ENCODE measurements around the gene HSPA14.
"Not testable (repeated sequence)": the region's sequence is repeated elsewhere in the genome, so short reads cannot be mapped to it uniquely, and the experiment has no call there.

Gene HSPA14

DNA sequence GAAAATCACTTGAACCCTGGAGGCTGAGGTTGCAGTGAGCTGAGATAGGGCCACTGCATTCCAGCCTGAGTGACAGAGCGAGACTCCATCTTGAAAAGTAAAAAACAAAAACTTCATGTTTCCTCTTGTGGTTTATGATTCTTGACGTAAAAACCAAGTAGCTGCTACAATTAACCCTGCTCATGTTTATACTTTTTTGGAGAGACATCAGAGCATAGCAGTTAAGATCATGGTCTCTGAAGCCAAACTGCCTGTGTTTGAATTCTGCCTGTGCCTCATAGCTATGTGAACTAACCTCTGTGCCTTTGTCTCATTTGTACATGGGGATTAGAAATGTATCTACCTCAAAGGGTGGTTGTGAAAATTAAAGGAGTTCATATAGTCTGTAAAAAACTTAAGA lies 67.8 kb downstream of the HSPA14 start:
- no peaks in the 10 kb centered on the region for H3K27me3 ChIP-seq (replicated peaks in 2 of 5; ENCODE audit: control insufficient read depth in 4 of 5, insufficient read depth in 5 of 5, low read length in 4 of 5)
- ChIA-PET POLR2A (no interaction called here), CTCF (interaction anchor here (0.5 to 2.0 kb wide), 6 partner anchors 9 to 609 kb away, joined by 3 to 8 read pairs (median 6); no protein-coding TSS in a partner anchor)
- H3K4me3 ChIP-seq (ENCODE audit: control insufficient read depth in 1 of 7, extremely low read depth in 1 of 7, insufficient read depth in 4 of 7, low read depth in 2 of 7, low read length in 6 of 7), result no peak overlapping the region
- H3K36me3 ChIP-seq (ENCODE audit: control insufficient read depth in 4 of 4, insufficient read depth in 4 of 4, low read length in 3 of 4), result peaks cover 34 to 70% (median 50%) of the 10 kb centered on the region in 4 experiments
- DNase-seq, result no peak
- H3K4me1 ChIP-seq (ENCODE audit: control extremely low read depth in 1 of 4, control insufficient read depth in 4 of 4, insufficient read depth in 4 of 4, low read length in 3 of 4), result peaks cover 0 to 2% (median under 1%) of the 10 kb centered on the region in 4 experiments
- no peak overlapping the region for H3K27ac ChIP-seq (ENCODE audit: insufficient read depth in 1 of 2, low read depth in 1 of 2, low read length in 2 of 2, poor library complexity in 1 of 2, severe bottlenecking in 2 of 2)
- peaks cover 0 to 14% (median 5%) of the 10 kb centered on the region in 5 experiments for H3K9me3 ChIP-seq (ENCODE audit: control extremely low read depth in 1 of 5, control insufficient read depth in 4 of 5, insufficient read depth in 2 of 5, low read depth in 1 of 5, low read length in 4 of 5)
- whole genome bisulfite sequencing (ENCODE audit: insufficient coverage), result 33% methylated on average over 1 of the region's 2 CpGs

DNA sequence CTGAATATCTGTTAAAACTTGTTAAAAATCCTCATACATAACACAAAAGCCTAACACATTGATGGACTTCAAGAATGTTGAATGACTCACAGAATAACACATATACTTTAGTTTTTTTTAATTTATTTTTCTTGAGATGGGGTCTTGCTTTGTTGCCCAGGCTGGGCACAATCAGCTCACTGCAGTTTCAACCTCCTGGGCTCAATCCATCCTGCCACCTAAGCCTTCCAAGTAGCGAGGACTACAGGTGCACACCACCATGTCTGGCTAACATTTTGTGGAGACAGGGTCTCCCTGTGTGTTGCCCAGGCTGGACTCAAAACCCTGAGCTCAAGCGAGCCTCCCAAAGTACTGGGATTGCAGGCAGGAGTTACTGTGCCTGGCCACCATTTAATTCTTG lies 68.7 kb downstream of the HSPA14 start:
- no peak for DNase-seq
- POLR2A ChIA-PET, result no interaction called here
- 93% methylated on average over 2 of the region's 2 CpGs for WGBS (ENCODE audit: insufficient coverage)

DNA sequence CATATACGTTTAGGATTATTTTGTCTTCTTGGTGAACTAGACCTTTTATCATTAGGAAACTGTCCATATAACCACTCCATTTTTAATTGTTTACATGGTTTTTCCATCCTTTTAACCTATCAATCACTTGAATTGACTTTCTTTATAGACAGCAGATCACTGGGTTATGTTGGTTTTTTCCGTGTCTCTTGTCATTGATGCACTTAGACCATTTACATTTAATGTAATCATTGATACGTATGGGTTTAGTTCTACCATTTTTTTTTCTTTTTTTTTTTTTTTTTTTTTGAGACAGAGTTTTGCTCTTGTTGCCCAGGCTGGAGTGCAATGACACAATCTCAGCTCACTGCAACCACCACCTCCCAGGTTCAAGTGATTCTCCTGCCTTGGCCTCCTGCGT lies 69.5 kb downstream of the HSPA14 start:
- H3K4me3 ChIP-seq (ENCODE audit: control insufficient read depth in 1 of 7, extremely low read depth in 1 of 7, insufficient read depth in 4 of 7, low read depth in 2 of 7, low read length in 6 of 7); H3K27ac ChIP-seq (ENCODE audit: insufficient read depth in 1 of 2, low read depth in 1 of 2, low read length in 2 of 2, poor library complexity in 1 of 2, severe bottlenecking in 2 of 2); POLR2A ChIA-PET; H3K4me1 ChIP-seq (ENCODE audit: control extremely low read depth in 1 of 4, control insufficient read depth in 4 of 4, insufficient read depth in 4 of 4, low read length in 3 of 4); H3K27me3 ChIP-seq (replicated peaks in 2 of 5; ENCODE audit: control insufficient read depth in 4 of 5, insufficient read depth in 5 of 5, low read length in 4 of 5): not testable (repeated sequence)
- peak in 2 of 3 donors; percentile 26 to 54 for DNase-seq
- Histone ChIP-seq H3K36me3 (ENCODE audit: control insufficient read depth in 4 of 4, insufficient read depth in 4 of 4, low read length in 3 of 4) (peaks cover 34 to 78% (median 57%) of the 10 kb centered on the region in 4 experiments), H3K9me3 (ENCODE audit: control extremely low read depth in 1 of 5, control insufficient read depth in 4 of 5, insufficient read depth in 2 of 5, low read depth in 1 of 5, low read length in 4 of 5) (peaks cover 0 to 14% (median 5%) of the 10 kb centered on the region in 5 experiments)
- CTCF ChIA-PET, result interaction anchor here (1.1 to 1.6 kb wide), 2 partner anchors 29 to 198 kb away, joined by 3 read pairs; partner anchors contain the start of gene SUV39H2
- WGBS (ENCODE audit: insufficient coverage), result no CpG with 5 or more reads among the region's 4 CpGs

More for the DNA sequence above, 68.7 kb downstream of the HSPA14 start:
- no peak overlapping the region for H3K4me3 ChIP-seq (ENCODE audit: control insufficient read depth in 1 of 7, extremely low read depth in 1 of 7, insufficient read depth in 4 of 7, low read depth in 2 of 7, low read length in 6 of 7)
- no peak overlapping the region for H3K27ac ChIP-seq (ENCODE audit: insufficient read depth in 1 of 2, low read depth in 1 of 2, low read length in 2 of 2, poor library complexity in 1 of 2, severe bottlenecking in 2 of 2)
- H3K27me3 ChIP-seq (replicated peaks in 2 of 5; ENCODE audit: control insufficient read depth in 4 of 5, insufficient read depth in 5 of 5, low read length in 4 of 5), result no peaks in the 10 kb centered on the region
- H3K36me3 ChIP-seq (ENCODE audit: control insufficient read depth in 4 of 4, insufficient read depth in 4 of 4, low read length in 3 of 4), result peaks cover 34 to 73% (median 52%) of the 10 kb centered on the region in 4 experiments
- peaks cover 0 to 14% (median 5%) of the 10 kb centered on the region in 5 experiments for H3K9me3 ChIP-seq (ENCODE audit: control extremely low read depth in 1 of 5, control insufficient read depth in 4 of 5, insufficient read depth in 2 of 5, low read depth in 1 of 5, low read length in 4 of 5)
- H3K4me1 ChIP-seq (ENCODE audit: control extremely low read depth in 1 of 4, control insufficient read depth in 4 of 4, insufficient read depth in 4 of 4, low read length in 3 of 4), result peaks cover 0 to 2% (median under 1%) of the 10 kb centered on the region in 4 experiments
- CTCF ChIA-PET, result interaction anchor here (1.1 to 2.0 kb wide), 3 partner anchors 17 to 198 kb away, joined by 3 to 8 read pairs (median 3); partner anchors contain the start of gene SUV39H2

DNA sequence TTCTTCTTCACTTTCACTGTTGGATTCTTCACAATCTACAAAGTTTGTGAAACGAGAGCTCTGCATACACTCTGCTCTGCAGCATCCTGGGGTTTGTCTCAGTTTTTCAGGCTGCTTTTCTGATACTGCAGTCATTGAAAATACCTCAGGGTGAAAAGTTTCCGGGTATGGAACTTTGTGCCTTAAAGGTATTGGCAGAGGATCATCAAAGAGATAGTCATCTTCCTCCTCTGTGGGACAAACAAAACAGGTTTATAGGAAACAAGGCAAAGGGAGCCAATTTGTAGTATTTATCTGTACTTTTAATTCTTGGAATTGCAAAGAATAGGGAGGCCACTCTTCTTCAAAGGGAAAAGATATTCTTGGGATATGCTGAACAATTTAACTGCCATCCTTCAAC lies 71.0 kb downstream of the HSPA14 start:
- CTCF ChIA-PET, result interaction anchor here (0.6 to 1.6 kb wide), 3 partner anchors 15 to 279 kb away, joined by 3 read pairs; no protein-coding TSS in a partner anchor
- WGBS (ENCODE audit: insufficient coverage), result 100% methylated on average over 2 of the region's 2 CpGs
- Histone ChIP-seq H3K4me3 (ENCODE audit: control insufficient read depth in 1 of 7, extremely low read depth in 1 of 7, insufficient read depth in 4 of 7, low read depth in 2 of 7, low read length in 6 of 7) (no peak overlapping the region), H3K27me3 (replicated peaks in 2 of 5; ENCODE audit: control insufficient read depth in 4 of 5, insufficient read depth in 5 of 5, low read length in 4 of 5) (no peaks in the 10 kb centered on the region), H3K27ac (ENCODE audit: insufficient read depth in 1 of 2, low read depth in 1 of 2, low read length in 2 of 2, poor library complexity in 1 of 2, severe bottlenecking in 2 of 2) (no peak overlapping the region), H3K4me1 (ENCODE audit: control extremely low read depth in 1 of 4, control insufficient read depth in 4 of 4, insufficient read depth in 4 of 4, low read length in 3 of 4) (peaks cover 0 to 2% (median under 1%) of the 10 kb centered on the region in 4 experiments), H3K9me3 (ENCODE audit: control extremely low read depth in 1 of 5, control insufficient read depth in 4 of 5, insufficient read depth in 2 of 5, low read depth in 1 of 5, low read length in 4 of 5) (peaks cover 3 to 14% (median 5%) of the 10 kb centered on the region in 5 experiments), H3K36me3 (ENCODE audit: control insufficient read depth in 4 of 4, insufficient read depth in 4 of 4, low read length in 3 of 4) (peaks cover 39 to 83% (median 63%) of the 10 kb centered on the region in 4 experiments)
- POLR2A ChIA-PET, result no interaction called here
- no peak for DNase-seq

DNA sequence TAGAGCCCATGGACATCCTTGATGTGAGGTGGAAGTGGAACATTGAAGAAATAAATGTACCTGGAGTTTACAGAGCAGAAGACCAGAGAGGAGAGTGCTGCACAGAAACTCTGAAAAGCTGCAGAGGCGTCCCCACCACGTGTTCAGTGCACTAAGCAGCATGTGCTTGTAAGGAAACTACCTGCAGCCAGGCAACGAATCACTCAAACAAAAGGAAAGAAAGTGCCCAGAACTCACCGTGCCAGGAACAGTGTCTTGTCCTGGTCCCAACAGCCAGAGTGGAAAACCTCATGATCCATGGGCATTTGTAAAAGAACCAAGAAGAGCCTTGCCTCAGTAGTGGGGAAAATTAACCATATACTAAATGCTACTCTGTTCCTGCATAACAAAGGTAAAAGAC lies 72.8 kb downstream of the HSPA14 start:
- Histone ChIP-seq H3K27ac (ENCODE audit: insufficient read depth in 1 of 2, low read depth in 1 of 2, low read length in 2 of 2, poor library complexity in 1 of 2, severe bottlenecking in 2 of 2) (no peak overlapping the region), H3K9me3 (ENCODE audit: control extremely low read depth in 1 of 5, control insufficient read depth in 4 of 5, insufficient read depth in 2 of 5, low read depth in 1 of 5, low read length in 4 of 5) (peaks cover 5 to 19% (median 6%) of the 10 kb centered on the region in 5 experiments), H3K4me1 (ENCODE audit: control extremely low read depth in 1 of 4, control insufficient read depth in 4 of 4, insufficient read depth in 4 of 4, low read length in 3 of 4) (peaks cover 0 to under 1% (median 0%) of the 10 kb centered on the region in 4 experiments), H3K36me3 (ENCODE audit: control insufficient read depth in 4 of 4, insufficient read depth in 4 of 4, low read length in 3 of 4) (peaks cover 43 to 93% (median 70%) of the 10 kb centered on the region in 4 experiments), H3K27me3 (replicated peaks in 2 of 5; ENCODE audit: control insufficient read depth in 4 of 5, insufficient read depth in 5 of 5, low read length in 4 of 5) (no peaks in the 10 kb centered on the region), H3K4me3 (ENCODE audit: control insufficient read depth in 1 of 7, extremely low read depth in 1 of 7, insufficient read depth in 4 of 7, low read depth in 2 of 7, low read length in 6 of 7) (no peak overlapping the region)
- CTCF ChIA-PET, result no interaction called here
- WGBS (ENCODE audit: insufficient coverage), result 95% methylated on average over 4 of the region's 4 CpGs
- POLR2A ChIA-PET, result no interaction called here
- DNase-seq, result no peak

DNA sequence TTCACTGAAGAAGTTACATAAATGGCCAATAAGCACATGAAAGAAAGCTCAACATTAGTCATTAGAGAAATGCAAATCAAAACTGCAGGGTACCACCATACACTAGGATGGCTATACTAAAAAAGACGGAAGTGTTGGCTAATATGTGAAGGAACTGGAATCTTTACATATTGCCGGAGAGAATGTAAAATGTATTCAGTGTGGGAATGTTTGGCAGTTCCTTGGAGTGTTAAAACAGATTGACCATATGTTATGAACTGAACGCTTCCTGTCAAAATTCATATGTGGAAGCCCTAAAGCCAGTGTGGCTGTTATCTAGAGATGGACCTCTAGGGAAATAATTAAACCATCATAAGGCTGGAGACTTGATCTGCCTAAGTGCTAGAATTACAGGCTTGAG lies 73.7 kb downstream of the HSPA14 start:
- H3K4me3 ChIP-seq (ENCODE audit: control insufficient read depth in 1 of 7, extremely low read depth in 1 of 7, insufficient read depth in 4 of 7, low read depth in 2 of 7, low read length in 6 of 7), result no peak overlapping the region
- H3K9me3 ChIP-seq (ENCODE audit: control extremely low read depth in 1 of 5, control insufficient read depth in 4 of 5, insufficient read depth in 2 of 5, low read depth in 1 of 5, low read length in 4 of 5), result peaks cover 5 to 27% (median 10%) of the 10 kb centered on the region in 5 experiments
- DNase-seq, result no peak
- POLR2A ChIA-PET, result no interaction called here
- no peaks in the 10 kb centered on the region for H3K4me1 ChIP-seq (ENCODE audit: control extremely low read depth in 1 of 4, control insufficient read depth in 4 of 4, insufficient read depth in 4 of 4, low read length in 3 of 4)
- CTCF ChIA-PET, result no interaction called here
- no peak overlapping the region for H3K27ac ChIP-seq (ENCODE audit: insufficient read depth in 1 of 2, low read depth in 1 of 2, low read length in 2 of 2, poor library complexity in 1 of 2, severe bottlenecking in 2 of 2)
- H3K36me3 ChIP-seq (ENCODE audit: control insufficient read depth in 4 of 4, insufficient read depth in 4 of 4, low read length in 3 of 4), result peaks cover 49 to 95% (median 69%) of the 10 kb centered on the region in 4 experiments
- no peaks in the 10 kb centered on the region for H3K27me3 ChIP-seq (replicated peaks in 2 of 5; ENCODE audit: control insufficient read depth in 4 of 5, insufficient read depth in 5 of 5, low read length in 4 of 5)
- WGBS (ENCODE audit: insufficient coverage), result 83% methylated on average over 3 of the region's 3 CpGs

DNA sequence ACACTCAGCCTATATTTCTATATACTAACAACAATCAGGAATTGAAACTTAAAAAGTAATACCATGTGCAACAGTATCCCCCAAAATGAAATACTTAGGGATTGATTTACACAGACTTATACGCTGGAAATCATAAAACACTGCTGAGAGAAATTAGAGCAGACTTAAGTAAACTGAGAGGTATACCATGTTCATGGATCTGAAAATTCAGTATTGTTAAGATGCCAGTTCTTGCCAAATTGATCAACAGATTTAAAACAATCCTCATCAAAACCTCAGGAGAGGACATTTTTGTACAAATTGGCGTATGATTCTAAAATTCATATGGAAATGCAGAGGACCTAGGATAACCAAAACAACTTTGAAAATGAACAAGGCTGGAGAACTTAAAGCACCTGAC lies 78.5 kb downstream of the HSPA14 start:
- 100% methylated on average over 1 of the region's 2 CpGs for WGBS (ENCODE audit: insufficient coverage)
- CTCF ChIA-PET, result no interaction called here
- peaks cover 40 to 97% (median 67%) of the 10 kb centered on the region in 4 experiments for H3K36me3 ChIP-seq (ENCODE audit: control insufficient read depth in 4 of 4, insufficient read depth in 4 of 4, low read length in 3 of 4)

More for the DNA sequence above, 78.5 kb downstream of the HSPA14 start:
- Histone ChIP-seq H3K27me3 (replicated peaks in 2 of 5; ENCODE audit: control insufficient read depth in 4 of 5, insufficient read depth in 5 of 5, low read length in 4 of 5) (no peaks in the 10 kb centered on the region), H3K4me1 (ENCODE audit: control extremely low read depth in 1 of 4, control insufficient read depth in 4 of 4, insufficient read depth in 4 of 4, low read length in 3 of 4) (no peaks in the 10 kb centered on the region), H3K27ac (ENCODE audit: insufficient read depth in 1 of 2, low read depth in 1 of 2, low read length in 2 of 2, poor library complexity in 1 of 2, severe bottlenecking in 2 of 2) (no peak overlapping the region), H3K9me3 (ENCODE audit: control extremely low read depth in 1 of 5, control insufficient read depth in 4 of 5, insufficient read depth in 2 of 5, low read depth in 1 of 5, low read length in 4 of 5) (peaks cover 0 to 29% (median 22%) of the 10 kb centered on the region in 5 experiments), H3K4me3 (ENCODE audit: control insufficient read depth in 1 of 7, extremely low read depth in 1 of 7, insufficient read depth in 4 of 7, low read depth in 2 of 7, low read length in 6 of 7) (no peak overlapping the region)
- POLR2A ChIA-PET, result no interaction called here
- DNase-seq, result no peak
